Middle frontal gyrus (tissue), 1 donor: Measurements from ENCODE around the gene MTMR8.

Experiments
- DNase-seq: peaks from one replicate; pipeline ENCODE4 v3.0.0-alpha.2; 2015; ENCODE audit warnings: low spot score; ENCODE audit errors: extremely low spot score

Gene MTMR8

GRCh38 chrX:64313624-64314023 lies 81.6 kb downstream of the MTMR8 start:
- no peak for DNase-seq

- no peak for DNase-seq
These were observed 88.5 kb downstream of the MTMR8 start for GRCh38 chrX:64306712-64307111.

- DNase-seq, result no peak
These were observed 104.1 kb downstream of the MTMR8 start for GRCh38 chrX:64291123-64291522.

- no peak for DNase-seq
These were observed 130.0 kb downstream of the MTMR8 start for GRCh38 chrX:64265265-64265664.

GRCh38 chrX:64230123-64230970 lies 164.9 kb downstream of the MTMR8 start, which contains the start of gene ASB12:
TSS of gene ASB12 (minus strand) at chrX:64230607. CDS start at chrX:64225650, 4,957 bp downstream.
- no peak for DNase-seq

GRCh38 chrX:64229154-64229553 lies 166.1 kb downstream of the MTMR8 start:
- DNase-seq, result no peak
